ENCODE results near the gene VAV1.
"Not testable (repeated sequence)": the region's sequence is repeated elsewhere in the genome, so short reads cannot be mapped to it uniquely, and the experiment has no call there.

The VAV1 gene

DNA sequence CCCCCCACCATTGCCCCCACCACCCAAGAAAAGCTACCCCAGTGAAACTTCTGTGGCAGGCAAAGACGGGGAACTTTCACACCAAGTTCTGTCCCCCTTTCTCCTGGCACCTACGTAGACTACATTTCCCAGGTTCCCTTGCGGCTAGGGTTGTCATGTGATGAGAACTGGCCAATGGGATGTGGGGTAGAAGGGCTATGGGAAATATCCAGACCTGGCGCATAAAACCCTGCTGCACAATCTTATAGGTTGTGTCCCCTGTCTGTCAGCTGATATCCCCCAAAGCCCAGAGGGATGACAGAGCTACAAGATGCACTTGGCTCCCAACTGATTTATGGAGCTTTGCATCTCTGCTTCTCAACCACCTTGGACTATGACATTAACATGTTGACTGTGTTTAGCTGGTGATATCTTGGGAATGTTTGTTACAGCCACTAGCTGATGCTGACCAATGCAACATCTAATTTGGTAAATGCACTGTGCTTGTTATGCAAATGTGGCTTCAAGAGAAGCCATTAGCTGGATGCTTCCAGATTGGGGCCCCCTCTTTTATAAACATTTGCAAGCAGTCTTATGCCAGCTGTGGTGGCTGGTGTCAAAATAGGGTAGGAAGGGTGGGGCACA, 11.3 kb upstream of the VAV1 start:
- DNase-seq (ENCODE audit: low spot score), result peak; percentile 54

DNA sequence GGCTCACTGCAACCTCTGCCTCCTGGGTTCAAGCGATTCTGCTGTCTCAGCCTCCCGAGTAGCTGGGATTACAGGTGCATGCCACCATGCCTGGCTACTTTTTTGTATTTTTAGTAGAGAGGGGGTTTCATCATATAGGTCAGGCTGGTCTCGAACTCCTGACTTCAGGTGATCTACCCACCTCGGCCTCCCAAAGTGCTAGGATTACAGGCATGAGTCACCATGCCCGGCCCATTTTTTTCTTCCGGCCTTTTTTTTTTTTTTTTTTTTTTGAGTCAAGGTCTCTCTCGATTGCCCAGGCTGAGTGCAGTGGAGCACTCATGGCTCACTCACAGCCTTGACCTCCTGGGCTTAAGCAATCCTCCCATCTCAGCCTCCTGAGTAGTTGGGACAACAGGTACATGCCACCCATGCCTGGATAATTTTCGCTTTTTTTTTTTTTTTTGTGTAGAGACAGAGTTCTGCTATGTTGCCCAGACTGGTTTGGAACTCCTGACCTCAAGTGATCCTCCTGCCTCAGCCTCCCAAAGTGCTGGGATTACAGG, 10.2 kb upstream of the VAV1 start:
- not testable (repeated sequence) for DNase-seq (ENCODE audit: low spot score)

DNA sequence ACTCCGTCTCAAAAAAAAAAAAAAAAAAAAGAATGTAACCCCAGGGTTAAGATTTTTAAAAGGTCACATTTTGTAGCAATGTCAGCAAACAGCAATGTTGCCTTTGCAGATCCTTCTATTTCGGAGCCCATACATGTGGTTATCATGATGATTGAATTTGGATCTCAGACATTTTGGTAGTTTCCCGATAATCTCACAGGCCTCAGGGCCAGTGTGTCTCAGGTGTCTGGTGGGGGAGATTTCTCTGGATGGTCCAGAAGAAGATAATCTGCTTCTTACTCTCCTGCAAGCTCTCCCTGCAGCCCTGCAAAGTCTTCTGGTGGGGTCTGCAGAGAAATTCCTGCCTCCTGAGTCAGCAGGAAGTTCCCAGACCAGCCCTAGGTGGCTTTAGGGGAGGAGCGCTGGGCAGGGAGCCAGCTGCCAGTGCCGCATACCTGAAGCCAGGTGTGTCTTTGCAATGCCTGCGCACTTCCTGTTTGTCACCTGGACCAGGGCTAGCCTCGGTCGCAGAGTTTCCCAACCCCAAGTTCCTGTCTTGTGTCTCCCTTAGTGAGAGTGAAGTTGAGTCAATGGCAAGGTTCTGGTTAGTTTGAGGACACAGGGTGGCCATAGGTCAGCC, 6.7 kb upstream of the VAV1 start:
- DNase-seq (ENCODE audit: low spot score), result no peak

DNA sequence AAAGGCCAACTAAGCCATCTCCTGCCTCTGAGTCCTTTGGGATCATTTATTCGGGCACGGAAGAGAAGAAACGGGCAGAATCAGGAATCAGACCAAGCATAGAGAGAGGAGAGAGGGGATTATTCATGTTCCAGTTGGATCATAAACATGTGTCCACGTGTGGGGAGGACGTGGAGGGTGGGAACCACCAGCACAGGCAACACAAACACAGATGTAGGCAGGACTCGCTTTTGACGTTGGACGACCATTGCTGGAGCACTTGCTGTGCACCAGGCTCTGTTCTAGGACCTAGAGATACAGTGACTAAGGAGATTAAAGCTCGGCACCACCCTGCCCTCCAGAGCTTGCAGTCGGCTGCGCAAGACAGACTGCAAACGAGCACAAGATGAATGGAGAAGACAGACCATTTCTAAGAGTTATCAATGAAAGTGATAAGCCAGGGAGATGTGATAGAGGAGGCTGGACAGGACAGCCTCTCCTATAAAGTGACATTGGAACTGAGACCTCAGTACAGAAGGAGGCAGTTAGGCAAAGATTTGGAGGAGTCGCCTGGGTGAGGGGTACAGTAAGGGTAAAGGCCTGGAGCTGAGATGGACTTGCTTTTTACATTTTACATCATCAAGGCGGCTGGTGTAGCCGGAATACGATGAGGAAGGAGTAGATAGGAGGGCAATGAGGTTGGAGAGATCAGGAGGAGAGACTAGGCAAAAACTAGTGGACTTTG, 6.0 kb upstream of the VAV1 start:
- no peak for DNase-seq (ENCODE audit: low spot score)

DNA sequence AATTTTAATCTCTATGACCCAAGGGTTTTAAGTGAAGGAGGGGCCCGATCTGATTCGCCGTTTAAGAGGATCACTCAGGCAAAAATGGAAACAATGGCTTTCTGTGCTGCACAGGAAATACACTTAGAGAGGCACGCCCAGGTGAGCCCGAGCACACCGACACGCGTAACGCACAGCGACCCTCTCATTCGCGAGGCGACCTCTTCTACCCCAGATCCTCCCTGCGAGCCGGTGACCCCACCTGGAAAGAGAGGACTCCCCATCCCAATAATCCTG, 5.5 kb upstream of the VAV1 start:
- DNase-seq (ENCODE audit: low spot score), result no peak

DNA sequence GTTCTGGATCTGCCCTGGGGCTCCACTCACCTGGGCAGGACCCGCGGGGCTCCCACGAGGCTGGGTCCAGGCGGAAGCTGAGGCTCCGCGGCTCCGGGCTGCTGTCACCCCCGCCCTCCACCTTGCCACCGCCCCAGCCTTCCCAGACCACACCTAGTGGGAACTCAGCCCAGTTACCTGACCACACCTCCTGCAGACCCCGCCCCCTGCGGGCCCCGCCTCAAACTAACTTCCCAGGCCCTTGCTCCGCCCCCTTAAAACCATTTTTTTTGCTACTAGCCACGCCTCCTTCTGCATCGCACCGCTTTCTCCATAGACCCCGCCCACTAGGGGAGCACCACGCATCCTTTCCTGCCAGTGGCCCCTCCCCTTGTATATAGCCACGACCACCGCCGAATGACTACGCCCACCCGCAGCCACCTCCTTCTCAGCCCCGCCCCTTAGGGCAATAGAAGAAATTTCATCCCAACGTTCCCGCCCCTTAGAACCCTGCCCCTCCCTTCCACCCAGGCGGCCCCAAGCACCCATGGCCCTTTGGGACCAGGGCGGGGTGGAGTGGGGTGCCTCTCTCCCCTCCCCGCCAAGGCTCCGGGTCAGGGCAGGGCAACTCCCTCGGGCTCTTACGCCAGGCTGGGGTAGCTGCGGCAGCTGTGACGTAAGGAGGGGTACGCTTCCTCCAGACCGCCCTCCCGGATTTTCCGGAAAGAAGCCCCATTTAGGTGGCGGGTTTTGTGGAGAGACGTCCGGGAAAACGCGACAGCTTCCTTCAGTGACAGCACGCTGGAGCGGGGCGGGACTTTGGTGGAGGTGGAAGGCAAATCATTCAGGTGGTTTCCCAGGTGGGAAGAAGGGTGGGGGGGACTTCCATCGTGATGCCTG, 4.9 kb upstream of the VAV1 start, which contains the start of gene SH2D3A:
Gene SH2D3A, minus strand, starts transcription at position 79 of the 879 bp plus-strand sequence. CDS start 3,687 bp downstream, outside the sequence.
- DNase-seq (ENCODE audit: low spot score), result peak; percentile 93

DNA sequence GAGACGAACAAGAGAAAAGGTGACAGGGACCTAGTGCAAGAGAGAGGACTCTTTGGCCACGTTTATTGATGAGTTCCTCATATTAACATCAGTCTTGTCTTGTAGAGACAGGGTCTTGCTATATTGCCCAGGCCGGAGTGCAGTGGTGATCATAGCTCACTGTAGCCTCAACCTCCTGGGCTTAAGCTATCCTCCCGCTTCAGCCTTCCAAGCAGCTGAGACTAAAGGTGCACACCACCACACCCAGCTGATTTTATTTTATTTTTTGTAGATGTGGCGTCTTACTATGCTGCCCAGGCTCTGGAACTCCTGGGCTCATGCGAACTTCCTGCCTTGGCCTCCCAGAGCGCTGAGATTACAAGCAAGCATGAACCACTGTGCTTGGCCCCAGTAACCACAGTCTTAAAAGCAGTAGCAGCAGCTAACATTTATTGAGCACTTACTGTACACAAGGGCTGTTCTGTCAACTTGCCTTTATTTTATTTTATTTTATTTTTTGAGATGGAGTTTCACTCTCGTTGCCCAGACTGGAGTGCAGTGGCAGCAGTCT, 4.2 kb upstream of the VAV1 start:
- DNase-seq (ENCODE audit: low spot score), result no peak

DNA sequence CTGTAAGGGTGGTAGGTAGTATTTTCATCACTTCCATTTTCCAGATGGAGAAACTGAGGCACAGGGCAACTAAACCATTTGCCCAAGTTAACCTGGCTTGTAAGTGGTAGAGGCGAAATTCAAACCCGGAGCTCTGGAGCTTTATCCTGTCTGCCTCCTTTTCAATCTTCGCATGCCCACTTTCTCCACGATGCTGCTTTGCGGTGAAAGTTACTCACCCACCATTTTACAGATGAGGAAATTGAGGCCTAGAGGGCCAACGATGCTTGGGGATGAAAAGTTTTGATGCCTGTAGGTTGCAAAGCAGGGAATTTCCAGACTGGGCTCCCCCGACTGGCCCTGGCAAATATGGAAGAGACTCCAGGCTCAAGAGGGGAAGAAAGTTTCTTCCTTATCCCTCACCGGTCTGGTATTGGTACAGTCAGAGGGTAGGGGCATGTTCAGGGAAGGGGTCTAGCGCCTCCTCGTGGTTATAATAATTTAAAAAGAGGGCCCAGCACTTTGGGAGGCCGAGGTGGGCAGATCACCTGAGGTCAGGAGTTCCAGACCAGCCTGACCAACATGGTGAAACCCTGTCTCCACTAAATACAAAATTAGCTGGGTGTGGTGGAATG, 3.4 kb upstream of the VAV1 start:
- DNase-seq (ENCODE audit: low spot score), result no peak

DNA sequence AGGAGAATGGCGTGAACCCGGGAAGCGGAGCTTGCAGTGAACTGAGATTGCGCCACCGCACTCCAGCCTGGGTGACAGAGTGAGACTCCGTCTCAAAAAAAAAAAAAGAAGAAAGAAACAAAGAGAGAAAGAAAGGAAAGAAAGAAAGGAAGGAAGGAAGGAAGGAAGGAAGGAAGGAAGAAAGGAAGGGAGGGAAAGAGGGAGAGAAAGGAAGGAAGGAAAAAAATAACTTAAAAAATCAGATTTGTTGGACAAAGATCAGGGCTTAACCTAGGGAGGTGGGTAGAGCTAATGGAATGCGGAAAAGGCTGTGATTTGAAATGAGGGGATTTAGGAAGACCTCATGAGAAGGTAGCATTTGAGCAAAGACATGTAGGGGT, 870 bp upstream of the VAV1 start:
- DNase-seq (ENCODE audit: low spot score), result not testable (repeated sequence)

DNA sequence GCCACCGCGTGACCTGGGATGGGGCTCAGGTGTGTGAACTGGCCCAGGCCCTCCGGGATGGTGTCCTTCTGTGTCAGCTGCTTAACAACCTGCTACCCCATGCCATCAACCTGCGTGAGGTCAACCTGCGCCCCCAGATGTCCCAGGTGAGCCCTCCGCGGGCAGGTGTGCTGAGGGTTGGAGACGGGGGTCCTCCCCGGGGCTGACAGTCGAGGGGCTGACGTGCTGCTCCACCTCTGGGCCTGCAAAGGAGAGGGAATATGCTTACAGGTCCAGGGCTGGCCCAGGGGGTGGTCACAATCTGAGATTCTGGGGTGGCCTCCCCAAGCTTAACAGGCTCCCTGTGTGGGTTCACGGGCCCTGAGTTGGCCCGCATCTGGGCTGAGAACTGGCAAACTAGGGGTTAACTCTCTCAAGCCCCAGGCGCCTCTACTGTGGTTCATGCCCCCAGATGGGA, 386 bp downstream of the VAV1 start:
- DNase-seq (ENCODE audit: low spot score), result no peak

DNA sequence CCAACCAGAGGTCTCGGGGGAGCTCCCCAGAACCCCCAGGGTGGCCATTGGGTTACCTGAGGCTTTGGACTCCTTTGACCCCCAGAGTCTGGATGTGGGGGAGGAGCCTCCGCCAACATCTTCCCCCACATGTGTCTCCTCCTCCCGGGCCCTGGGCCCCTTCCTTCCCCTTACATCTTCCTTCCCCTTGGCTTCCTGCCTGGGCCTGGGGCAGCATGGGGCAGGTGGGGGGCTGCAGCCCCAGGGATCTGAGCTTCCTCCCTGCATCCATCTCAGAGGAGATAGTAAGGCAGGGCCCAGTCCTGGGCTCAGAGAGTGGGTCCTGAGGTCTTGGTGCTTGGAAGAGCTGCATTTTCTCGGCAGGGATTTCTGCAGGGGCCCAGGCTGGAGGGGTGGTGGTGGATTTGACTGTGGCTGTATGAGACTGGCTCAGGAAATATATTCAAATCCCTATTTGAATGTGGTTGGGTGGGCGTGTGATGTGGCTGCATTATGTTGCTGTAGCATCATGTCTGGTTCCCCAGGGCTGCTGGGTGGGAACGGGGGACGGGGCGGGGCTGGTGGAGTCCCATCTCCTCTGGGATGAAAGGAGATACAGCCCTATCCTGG, 919 bp downstream of the VAV1 start:
- peak; percentile 86 for DNase-seq (ENCODE audit: low spot score)

DNA sequence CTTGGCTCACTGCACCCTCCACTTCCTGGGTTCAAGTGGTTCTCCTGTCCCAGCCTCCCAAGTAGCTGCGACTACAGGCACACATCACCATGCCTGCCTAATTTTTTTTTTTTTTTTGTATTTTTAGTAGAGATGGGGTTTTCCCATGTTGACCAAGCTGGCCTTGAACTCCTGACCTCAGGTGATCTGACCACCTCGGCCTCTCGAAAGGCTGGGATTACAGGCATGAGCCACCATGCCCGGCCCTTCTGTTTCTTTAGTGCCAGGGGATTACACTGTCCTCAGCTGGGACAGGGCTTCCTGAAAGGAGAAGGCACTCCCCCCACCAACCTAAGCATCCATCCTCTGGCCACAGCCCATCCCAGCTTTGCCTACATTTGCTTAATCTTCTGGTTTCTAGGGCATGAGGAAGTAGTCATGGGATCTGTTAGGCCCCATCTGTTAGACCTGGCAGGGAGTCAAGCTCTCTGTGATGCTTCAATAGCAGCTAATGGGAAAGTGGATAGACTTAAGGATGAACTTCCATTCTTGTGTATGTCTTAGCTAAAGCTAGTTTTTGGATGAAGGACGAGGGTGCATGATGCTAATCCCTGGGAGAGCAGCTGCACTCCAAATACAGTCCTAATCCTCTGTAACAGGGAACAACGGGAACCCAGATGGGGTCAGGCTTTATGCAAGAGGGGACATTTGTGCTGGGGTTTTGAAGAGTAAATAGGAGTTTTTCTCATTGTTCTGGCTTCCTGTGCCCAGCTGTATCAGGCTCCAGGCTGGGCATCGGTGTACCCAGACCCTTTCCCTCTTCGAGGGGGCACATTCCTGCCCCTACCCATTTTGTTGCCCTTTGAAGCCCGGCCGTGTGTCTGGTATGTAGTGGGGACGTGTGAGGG, 2.6 kb downstream of the VAV1 start:
- no peak for DNase-seq (ENCODE audit: low spot score)

DNA sequence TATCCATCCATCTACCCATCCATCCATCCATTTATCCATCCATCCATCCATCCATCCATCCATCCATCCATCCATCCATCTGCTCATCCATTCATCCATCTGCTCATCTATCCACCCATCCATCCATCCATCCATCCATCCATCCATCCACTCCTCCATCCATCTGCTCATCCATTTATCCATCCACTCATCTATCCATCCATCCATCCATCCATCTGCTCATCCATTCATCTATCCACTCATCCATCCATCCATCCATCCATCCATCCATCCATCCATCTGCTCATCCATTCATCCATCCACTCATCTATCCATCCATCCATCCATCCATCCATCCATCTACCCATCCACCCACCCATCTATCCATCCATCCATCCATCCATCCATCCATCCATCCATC, 3.5 kb downstream of the VAV1 start:
- DNase-seq (ENCODE audit: low spot score), result not testable (repeated sequence)

DNA sequence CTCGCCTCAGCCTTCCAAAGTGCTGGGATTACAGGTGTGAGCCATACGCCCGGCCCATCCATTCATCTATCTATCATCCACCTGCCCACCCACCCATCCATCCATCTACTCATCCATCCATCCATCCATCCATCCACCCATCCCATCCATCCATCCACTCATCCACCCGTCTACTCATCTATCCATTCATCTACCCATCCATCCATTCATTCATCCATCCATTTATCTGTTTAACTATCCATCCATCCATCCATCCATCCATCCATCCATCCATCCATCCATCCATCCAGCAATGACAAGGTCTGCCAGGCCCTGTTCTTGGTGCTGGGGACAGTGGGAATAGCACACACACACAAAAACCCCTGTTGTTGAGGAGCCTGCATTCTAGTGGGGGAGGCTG, 4.5 kb downstream of the VAV1 start:
- no peak for DNase-seq (ENCODE audit: low spot score)

DNA sequence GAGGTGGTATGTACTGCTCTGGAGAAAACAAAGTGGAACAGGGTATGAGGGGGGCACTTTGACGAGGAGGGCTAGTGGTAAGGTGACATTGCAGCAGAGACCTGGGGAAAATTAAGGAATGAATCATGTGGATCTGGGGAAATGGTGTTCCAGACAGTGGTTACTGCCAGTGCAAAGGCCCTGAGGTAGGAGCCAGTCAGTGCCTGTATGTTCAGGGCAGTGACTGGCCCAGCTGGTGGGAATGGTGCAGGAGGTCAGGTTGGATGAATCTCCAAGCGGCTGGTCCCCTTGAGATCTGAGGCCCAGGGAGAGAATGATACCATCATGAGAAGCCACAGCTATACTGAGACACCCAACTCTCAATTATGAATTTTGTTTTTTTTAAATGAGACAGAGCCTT, 4.9 kb downstream of the VAV1 start:
- no peak for DNase-seq (ENCODE audit: low spot score)

DNA sequence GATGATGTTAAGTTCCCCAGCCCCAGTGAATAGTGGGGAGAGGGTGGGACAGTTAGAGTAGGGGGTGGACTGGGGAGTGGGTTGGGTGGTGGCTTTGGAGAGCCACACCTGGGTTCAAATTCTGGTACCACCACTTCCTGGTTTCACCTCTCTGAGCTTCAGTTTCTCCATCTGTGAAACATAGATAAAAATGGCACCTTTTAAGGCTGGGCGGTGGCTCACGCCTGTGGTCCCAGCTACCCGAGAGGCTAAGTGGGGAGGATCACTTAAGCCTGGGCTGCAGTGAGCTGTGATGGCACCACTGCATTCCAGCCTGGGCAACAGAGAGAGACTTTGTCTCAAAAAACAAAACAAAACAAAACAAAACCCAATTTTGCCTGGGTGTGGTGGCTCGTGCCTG, 5.9 kb downstream of the VAV1 start:
- DNase-seq (ENCODE audit: low spot score), result no peak

DNA sequence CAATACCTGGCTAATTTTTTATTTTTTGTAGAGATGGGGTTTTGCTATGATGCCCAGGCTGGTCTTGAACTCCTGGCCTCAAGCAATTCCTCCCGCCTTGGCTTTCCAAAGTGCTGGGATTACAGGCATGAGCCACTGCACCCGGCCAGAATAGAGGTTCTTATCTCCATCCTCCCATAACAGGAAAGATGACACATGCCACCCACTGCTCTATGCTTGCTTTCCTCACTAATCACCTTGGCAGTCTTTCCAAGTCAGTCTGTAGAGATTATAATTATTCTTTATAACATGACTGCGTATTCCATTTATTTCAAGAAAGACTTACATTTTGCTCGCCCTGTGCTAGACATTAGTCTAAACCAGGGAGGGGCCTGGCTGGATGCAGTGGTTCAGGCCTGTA, 6.7 kb downstream of the VAV1 start:
- no peak for DNase-seq (ENCODE audit: low spot score)

DNA sequence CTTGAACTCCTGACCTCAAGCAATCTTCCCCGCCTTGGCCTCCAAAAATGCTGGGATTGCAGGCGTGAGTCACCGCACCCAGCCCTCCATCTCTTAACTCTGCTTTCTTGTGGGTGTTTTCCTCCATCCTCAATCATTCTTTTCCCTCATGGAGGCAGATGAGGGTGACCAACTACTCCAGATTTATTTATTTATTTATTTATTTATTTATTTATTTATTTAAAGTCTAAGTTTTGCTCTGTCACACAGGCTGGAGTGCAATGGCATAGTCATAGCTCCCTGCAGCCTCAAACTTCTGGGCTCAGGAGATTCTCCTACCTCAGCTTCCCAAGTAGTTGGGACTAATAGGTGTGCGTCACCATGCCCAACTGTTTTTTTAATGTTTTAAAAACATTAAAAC, 14.9 kb downstream of the VAV1 start:
- DNase-seq (ENCODE audit: low spot score), result no peak

DNA sequence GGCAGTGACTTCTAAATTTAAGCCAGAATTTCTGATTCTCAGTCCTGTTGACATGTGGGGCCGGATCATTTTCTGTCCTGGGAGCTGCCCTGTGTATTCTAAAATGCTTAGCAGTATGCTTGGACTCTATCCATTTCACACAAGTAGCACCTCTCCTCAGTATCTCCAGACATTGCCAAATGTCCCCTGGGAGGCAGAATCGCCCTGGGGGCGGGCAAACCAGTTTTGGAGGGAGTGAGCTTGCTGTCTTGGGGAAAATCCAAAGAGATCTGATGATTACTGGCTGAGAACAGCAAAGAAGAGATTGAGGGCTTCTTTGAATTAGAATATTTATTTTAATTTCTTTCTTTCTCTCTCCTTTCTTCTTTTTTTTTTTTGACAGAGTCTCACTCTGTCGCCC, 16.4 kb downstream of the VAV1 start:
- DNase-seq (ENCODE audit: low spot score), result no peak

Measured in germinal center (tissue), 1 donor.